Neural cell (in vitro differentiated cells): ENCODE measurements around the gene SPR. TPM values are rescaled to one million over a fixed set of nuclear protein-coding genes. Genes with fewer than 3 reads are reported as not detected.

ENCODE experiments used
- H2AFZ ChIP-seq: fragments of 200-600, 300-800 bp; sonication (generic), shearing (Covaris generic); 2 replicates; pipeline ENCODE4 v1.6.0; 2014; ENCODE audit warnings: low read depth, mild to moderate bottlenecking, antibody characterized with exemption, low read length, moderate library complexity
- H3F3A ChIP-seq: fragments of 200-600 bp; shearing (Covaris generic); 2 replicates; pipeline ENCODE4 v1.6.1; 2016; ENCODE audit warnings: mild to moderate bottlenecking, moderate library complexity, mixed read lengths, antibody characterized with exemption, low read length; ENCODE audit not compliant: insufficient read depth, poor library complexity, severe bottlenecking
- H3K27ac ChIP-seq: fragments of 200-600, 300-800 bp; sonication (generic), shearing (Covaris generic); 2 replicates; pipeline ENCODE4 v1.5.1; 2014; ENCODE audit warnings: mild to moderate bottlenecking, low read length, moderate library complexity
- H3K27me3 ChIP-seq: fragments of 300-800, 200-600 bp; sonication (generic), shearing (Covaris generic); 2 replicates; pipeline ENCODE4 v1.6.0; 2014; ENCODE audit warnings: mild to moderate bottlenecking, low read depth, low read length, moderate library complexity; ENCODE audit not compliant: insufficient read depth
- H3K36me3 ChIP-seq: fragments of 300-800, 200-600 bp; sonication (generic), shearing (Covaris generic); 2 replicates; pipeline ENCODE4 v1.5.1; 2014; ENCODE audit warnings: mild to moderate bottlenecking, antibody characterized with exemption, low read length, moderate library complexity; ENCODE audit not compliant: insufficient read depth
- H3K4me2 ChIP-seq: fragments of 300-800, 200-600 bp; sonication (generic), shearing (Covaris generic); 2 replicates; pipeline ENCODE4 v1.6.0; 2014; ENCODE audit warnings: mild to moderate bottlenecking, low read length
- H3K4me3 ChIP-seq: fragments of 300-800, 200-600 bp; sonication (generic), shearing (Covaris generic); 2 replicates; pipeline ENCODE4 v1.5.1; 2014; ENCODE audit warnings: mild to moderate bottlenecking, low read length, moderate library complexity
- H3K79me2 ChIP-seq: fragments of 200-600 bp; shearing (Covaris generic); replicated peaks from 2 replicates; pipeline ENCODE4 v1.6.0; 2014; ENCODE audit warnings: mild to moderate bottlenecking, low read length, moderate library complexity; ENCODE audit not compliant: insufficient read depth
- H3K9ac ChIP-seq: fragments of 300-800, 200-600 bp; sonication (generic), shearing (Covaris generic); 2 replicates; pipeline ENCODE4 v1.6.1; 2016; ENCODE audit warnings: mild to moderate bottlenecking, low read length, mixed read lengths
- H3K9me2 ChIP-seq: fragments of 200-600 bp; shearing (Covaris generic); 2 replicates; pipeline ENCODE4 v1.6.1; 2016; ENCODE audit warnings: mild to moderate bottlenecking, low read length, mixed read lengths; ENCODE audit not compliant: insufficient read depth
- H3K9me3 ChIP-seq: fragments of 200-600, 300-800 bp; sonication (generic), shearing (Covaris generic); 2 replicates; pipeline ENCODE4 v1.6.1; 2016; ENCODE audit warnings: mild to moderate bottlenecking, mixed run types, low read length, moderate library complexity, mixed read lengths
- H4K20me1 ChIP-seq: fragments of 200-600 bp; shearing (Covaris generic); 2 replicates; pipeline ENCODE4 v1.6.1; 2016; ENCODE audit warnings: mild to moderate bottlenecking, mixed run types; ENCODE audit not compliant: insufficient read depth
- EP300 ChIP-seq: fragments of 450-650 bp; conservative IDR thresholded peaks from 2 replicates; pipeline ENCODE4 v1.6.1; 2014; ENCODE audit warnings: antibody characterized with exemption, mild to moderate bottlenecking, moderate library complexity; ENCODE audit not compliant: poor library complexity, severe bottlenecking
- EZH2 ChIP-seq: fragments of 200-600, 300-800 bp; shearing (Covaris generic), sonication (generic); IDR thresholded peaks from 2 replicates; pipeline ENCODE4 v1.6.1; 2014; ENCODE audit warnings: antibody characterized with exemption, low read length, borderline replicate concordance, mild to moderate bottlenecking; ENCODE audit not compliant: insufficient read depth, poor library complexity, severe bottlenecking
- MXI1 ChIP-seq: fragments of 450-650 bp; conservative IDR thresholded peaks from 2 replicates; pipeline ENCODE4 v1.6.1; 2014; ENCODE audit warnings: antibody characterized with exemption, mild to moderate bottlenecking; ENCODE audit not compliant: poor library complexity, severe bottlenecking
- POLR2AphosphoS5 ChIP-seq: IDR thresholded peaks from 2 replicates; pipeline ENCODE4 v1.6.1; 2012
- RAD21 ChIP-seq: fragments of 450-650 bp; conservative IDR thresholded peaks from 2 replicates; pipeline ENCODE4 v1.6.1; 2014; ENCODE audit warnings: antibody characterized with exemption, mild to moderate bottlenecking, moderate library complexity
- SMC3 ChIP-seq: fragments of 450-650 bp; conservative IDR thresholded peaks from 2 replicates; pipeline ENCODE4 v1.6.1; 2014; ENCODE audit warnings: antibody characterized with exemption, mild to moderate bottlenecking, moderate library complexity; ENCODE audit not compliant: poor library complexity
- TAF1 ChIP-seq: IDR thresholded peaks from 2 replicates; pipeline ENCODE4 v1.6.1; 2012; ENCODE audit warnings: low read depth
- polyA plus RNA-seq: library from polyadenylated mRNA; depleted of rRNA; stranded (reverse); fragments of >200 nt; gene quantifications from 2 replicates; pipeline ENCODE4 v1.2.3, GENCODE V29; 2014
- TF ChIP-seq, protein P1 (sequence below): fragments of 450-650 bp; IDR thresholded peaks from 2 replicates; pipeline ENCODE4 v1.5.1; 2014; ENCODE audit warnings: antibody characterized with exemption, mild to moderate bottlenecking, moderate library complexity; ENCODE audit not compliant: poor library complexity, severe bottlenecking
- TF ChIP-seq, protein P2 (sequence below): IDR thresholded peaks from 2 replicates; pipeline ENCODE4 v1.6.1; 2012; ENCODE audit warnings: borderline replicate concordance

SPR gene
- polyA plus RNA-seq, 1 donor from 2014 or later, result 1.8 TPM

- Histone ChIP-seq H3K9me3 (no peaks in the 10 kb centered on the region), H3K79me2 (no peaks in the 10 kb centered on the region), H4K20me1 (no peaks in the 10 kb centered on the region), H3K4me3 (no peak overlapping the region), H3K4me2 (no peak overlapping the region), H3K9me2 (no peaks in the 10 kb centered on the region), H3K27ac (no peak overlapping the region), H3K36me3 (no peaks in the 10 kb centered on the region), H3F3A (no peaks in the 10 kb centered on the region), H2AFZ (no peak overlapping the region), H3K9ac (no peak overlapping the region), H3K27me3 (no peaks in the 10 kb centered on the region)
- TF ChIP-seq POLR2AphosphoS5 (no peak), EP300 (no peak), TAF1 (no peak), EZH2 (no peak), RAD21 (no peak), SMC3 (no peak), MXI1 (no peak)
- TF ChIP-seq, protein P1, sequence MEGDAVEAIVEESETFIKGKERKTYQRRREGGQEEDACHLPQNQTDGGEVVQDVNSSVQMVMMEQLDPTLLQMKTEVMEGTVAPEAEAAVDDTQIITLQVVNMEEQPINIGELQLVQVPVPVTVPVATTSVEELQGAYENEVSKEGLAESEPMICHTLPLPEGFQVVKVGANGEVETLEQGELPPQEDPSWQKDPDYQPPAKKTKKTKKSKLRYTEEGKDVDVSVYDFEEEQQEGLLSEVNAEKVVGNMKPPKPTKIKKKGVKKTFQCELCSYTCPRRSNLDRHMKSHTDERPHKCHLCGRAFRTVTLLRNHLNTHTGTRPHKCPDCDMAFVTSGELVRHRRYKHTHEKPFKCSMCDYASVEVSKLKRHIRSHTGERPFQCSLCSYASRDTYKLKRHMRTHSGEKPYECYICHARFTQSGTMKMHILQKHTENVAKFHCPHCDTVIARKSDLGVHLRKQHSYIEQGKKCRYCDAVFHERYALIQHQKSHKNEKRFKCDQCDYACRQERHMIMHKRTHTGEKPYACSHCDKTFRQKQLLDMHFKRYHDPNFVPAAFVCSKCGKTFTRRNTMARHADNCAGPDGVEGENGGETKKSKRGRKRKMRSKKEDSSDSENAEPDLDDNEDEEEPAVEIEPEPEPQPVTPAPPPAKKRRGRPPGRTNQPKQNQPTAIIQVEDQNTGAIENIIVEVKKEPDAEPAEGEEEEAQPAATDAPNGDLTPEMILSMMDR, result no peak
- TF ChIP-seq, protein P2, sequence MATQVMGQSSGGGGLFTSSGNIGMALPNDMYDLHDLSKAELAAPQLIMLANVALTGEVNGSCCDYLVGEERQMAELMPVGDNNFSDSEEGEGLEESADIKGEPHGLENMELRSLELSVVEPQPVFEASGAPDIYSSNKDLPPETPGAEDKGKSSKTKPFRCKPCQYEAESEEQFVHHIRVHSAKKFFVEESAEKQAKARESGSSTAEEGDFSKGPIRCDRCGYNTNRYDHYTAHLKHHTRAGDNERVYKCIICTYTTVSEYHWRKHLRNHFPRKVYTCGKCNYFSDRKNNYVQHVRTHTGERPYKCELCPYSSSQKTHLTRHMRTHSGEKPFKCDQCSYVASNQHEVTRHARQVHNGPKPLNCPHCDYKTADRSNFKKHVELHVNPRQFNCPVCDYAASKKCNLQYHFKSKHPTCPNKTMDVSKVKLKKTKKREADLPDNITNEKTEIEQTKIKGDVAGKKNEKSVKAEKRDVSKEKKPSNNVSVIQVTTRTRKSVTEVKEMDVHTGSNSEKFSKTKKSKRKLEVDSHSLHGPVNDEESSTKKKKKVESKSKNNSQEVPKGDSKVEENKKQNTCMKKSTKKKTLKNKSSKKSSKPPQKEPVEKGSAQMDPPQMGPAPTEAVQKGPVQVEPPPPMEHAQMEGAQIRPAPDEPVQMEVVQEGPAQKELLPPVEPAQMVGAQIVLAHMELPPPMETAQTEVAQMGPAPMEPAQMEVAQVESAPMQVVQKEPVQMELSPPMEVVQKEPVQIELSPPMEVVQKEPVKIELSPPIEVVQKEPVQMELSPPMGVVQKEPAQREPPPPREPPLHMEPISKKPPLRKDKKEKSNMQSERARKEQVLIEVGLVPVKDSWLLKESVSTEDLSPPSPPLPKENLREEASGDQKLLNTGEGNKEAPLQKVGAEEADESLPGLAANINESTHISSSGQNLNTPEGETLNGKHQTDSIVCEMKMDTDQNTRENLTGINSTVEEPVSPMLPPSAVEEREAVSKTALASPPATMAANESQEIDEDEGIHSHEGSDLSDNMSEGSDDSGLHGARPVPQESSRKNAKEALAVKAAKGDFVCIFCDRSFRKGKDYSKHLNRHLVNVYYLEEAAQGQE, result no peak
These were observed 45.6 kb upstream of the SPR start for GRCh38 chr2:72841462-72842125.

GRCh38 chr2:72843301-72843700 is 43.9 kb upstream of the SPR start:
- Histone ChIP-seq H3K9me2 (no peaks in the 10 kb centered on the region), H4K20me1 (no peaks in the 10 kb centered on the region), H3F3A (no peaks in the 10 kb centered on the region), H3K4me2 (no peak overlapping the region), H3K36me3 (no peaks in the 10 kb centered on the region), H3K27ac (no peak overlapping the region), H3K9me3 (no peaks in the 10 kb centered on the region), H3K79me2 (no peaks in the 10 kb centered on the region), H3K9ac (no peak overlapping the region), H3K27me3 (no peaks in the 10 kb centered on the region), H2AFZ (no peak overlapping the region), H3K4me3 (no peak overlapping the region)
- TF ChIP-seq EP300, result no peak
- TF ChIP-seq TAF1, result no peak
- no peak for TF ChIP-seq SMC3
- TF ChIP-seq POLR2AphosphoS5, result no peak
- TF ChIP-seq MXI1, result no peak
- no peak for TF ChIP-seq EZH2
